GM21619 (cell line): ENCODE data around the gene RALGPS1.

Experiments
- ATAC-seq: cut with Tn5 transposase; IDR thresholded peaks from one replicate; pipeline ENCODE4 v1.9.1; 2021; ENCODE audit not compliant: unreplicated experiment

Gene RALGPS1

DNA sequence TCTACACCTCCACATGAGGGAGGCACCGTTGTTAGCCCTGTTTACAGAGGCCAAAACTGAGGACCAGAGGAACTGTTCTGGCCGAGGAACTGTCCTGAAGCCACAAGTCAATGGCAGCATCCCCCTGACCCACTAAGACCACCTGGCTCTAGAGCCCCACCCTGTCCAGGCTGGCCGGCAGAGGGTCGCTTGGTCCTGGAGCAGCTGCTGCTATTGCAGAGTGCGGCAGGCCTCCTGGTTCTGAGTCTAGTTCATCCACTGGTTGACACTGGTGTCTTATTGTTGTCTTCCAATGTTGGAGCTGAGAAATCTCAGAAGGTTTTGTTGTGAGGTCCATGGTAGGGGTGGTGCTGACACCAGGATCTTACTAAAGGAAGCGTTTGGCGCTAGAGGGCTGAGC is 234.4 kb downstream of the RALGPS1 start:
- no peak for ATAC-seq

DNA sequence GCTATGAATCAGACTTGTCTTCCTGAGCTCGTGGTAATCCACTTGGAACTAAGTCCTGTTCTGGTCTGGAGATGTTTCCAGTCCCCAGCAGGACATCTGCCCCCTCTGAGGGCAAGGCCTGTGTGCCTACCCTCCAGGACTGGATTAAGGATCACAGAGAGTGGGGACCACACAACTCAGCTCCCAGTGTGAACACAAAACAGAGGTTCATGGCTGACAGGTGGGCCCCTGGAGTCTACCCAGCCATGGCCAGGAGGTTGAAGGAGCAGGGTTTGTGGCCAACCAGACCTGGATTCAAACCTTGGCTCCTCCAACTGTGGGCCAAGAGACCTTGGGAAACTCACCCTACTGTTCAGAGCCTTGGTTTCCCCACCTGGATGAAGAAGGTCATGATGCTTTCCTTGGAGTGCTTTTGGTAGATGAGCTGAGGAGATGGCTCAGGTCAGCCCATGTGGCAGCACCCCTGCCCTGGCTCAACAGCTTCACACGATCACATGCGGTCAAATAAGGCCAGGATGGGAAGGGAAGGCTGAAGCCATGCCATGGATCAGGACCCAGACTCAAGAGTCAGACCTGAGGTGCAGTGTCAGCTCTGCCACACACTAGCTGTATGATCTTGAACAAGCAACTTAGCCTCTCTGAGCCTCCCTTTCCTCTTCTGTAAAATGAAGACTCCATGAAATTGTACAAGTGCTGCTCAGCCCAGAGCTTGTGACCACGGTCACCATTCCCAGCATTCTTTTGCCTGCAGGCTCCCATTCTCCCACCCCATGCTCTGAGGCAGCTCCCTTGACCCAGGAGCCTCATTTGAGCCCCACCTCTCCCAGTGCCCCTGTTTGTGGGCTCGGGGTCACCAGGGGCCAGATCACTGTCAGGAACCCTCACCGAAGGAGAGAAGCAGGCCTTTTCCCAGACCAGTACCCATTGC is 235.1 kb downstream of the RALGPS1 start:
- ATAC-seq, result no peak

- ATAC-seq, result no peak
These were observed 238.9 kb downstream of the RALGPS1 start for GRCh38 chr9:127153501-127153900.

- no peak for ATAC-seq
These were observed 239.4 kb downstream of the RALGPS1 start for GRCh38 chr9:127154003-127154389.

- peak; percentile 64 for ATAC-seq
These were observed 240.0 kb downstream of the RALGPS1 start for GRCh38 chr9:127154390-127155191.

- no peak for ATAC-seq
These were observed 240.9 kb downstream of the RALGPS1 start for GRCh38 chr9:127155314-127155960.

DNA sequence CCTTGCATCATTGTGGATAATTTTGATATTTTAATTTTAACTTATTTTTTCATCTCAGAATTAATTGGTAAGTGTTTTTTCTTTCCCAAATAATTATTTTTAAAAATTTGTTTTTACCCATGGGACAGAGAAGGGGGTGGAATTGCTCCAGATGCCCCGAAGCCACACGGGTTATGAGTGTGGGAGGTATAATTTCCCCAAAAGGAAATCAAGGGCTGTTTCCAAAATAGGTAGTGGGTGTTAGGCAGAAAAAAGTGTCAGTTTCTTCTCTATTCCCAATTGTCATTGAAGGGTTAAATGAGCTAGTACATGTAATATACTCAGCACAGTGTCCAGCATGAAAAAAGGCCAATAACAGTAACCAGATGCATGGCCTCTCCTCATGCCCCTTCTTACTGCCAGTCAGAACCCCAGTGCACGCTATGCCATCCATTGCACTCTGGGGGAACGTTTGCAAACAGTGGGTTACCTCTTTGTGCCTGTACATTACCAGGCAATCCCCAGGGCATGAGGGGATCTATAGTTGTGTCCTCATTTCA is 244.3 kb downstream of the RALGPS1 start:
- ATAC-seq, result no peak

DNA sequence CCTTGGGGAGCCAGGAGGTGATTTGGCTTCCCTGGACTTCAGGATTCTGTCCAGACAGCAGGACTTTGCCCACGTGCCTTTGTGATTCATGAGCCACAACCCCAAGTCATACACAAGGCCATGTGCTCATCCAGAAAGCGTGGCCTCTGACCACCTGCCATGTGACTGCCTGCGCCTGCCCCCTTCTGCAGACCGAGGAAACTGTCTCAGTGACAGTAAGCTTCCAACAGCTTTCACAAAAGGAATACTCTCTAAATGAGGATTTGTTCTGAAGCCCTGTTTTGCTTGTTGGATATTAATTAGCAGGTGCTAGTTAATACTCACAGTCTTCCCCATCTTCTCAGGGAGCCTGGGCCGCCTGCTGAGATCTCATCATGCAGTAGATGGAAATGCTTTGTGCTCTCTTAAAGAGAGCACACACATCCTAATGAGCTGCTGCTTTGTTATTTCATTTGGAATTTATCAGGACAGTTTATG is 244.8 kb downstream of the RALGPS1 start:
- ATAC-seq, result no peak

DNA sequence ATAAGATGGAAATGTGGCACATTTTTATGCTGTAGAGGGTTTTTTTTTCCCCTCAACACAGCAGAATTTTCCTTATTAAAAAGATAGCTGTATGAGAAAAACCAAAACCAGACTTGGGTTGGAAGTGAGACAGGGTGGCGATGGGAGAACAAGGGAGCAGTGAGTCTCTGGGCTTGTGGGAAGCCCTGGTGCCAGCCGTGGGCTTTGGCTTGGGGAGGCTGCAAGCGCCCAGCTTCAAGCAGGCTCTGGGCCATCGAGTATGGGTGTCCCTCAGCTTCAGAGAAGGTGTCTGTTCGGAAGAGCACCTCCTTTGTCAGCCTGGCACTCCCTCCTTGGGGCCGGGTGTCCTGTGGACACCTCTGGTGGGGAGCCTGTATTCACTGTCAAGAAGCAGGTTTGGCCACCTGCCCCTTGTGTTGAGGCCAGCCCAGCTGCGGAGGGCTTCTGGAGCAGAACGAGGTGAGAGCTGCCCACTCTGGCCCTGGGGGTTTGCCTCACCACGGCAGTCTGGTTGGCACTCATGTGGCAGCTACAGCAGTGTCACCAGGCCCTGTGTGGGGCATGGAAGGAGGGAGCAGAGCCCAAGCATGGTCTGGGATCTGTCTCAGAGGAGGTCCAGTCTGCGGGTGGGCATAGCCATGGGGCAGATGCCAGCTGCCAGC is 245.5 kb downstream of the RALGPS1 start:
- ATAC-seq, result no peak

GRCh38 chr9:127161081-127161624 is 246.6 kb downstream of the RALGPS1 start:
- ATAC-seq, result no peak

- ATAC-seq, result no peak
These were observed 247.7 kb downstream of the RALGPS1 start for GRCh38 chr9:127162046-127162863.

DNA sequence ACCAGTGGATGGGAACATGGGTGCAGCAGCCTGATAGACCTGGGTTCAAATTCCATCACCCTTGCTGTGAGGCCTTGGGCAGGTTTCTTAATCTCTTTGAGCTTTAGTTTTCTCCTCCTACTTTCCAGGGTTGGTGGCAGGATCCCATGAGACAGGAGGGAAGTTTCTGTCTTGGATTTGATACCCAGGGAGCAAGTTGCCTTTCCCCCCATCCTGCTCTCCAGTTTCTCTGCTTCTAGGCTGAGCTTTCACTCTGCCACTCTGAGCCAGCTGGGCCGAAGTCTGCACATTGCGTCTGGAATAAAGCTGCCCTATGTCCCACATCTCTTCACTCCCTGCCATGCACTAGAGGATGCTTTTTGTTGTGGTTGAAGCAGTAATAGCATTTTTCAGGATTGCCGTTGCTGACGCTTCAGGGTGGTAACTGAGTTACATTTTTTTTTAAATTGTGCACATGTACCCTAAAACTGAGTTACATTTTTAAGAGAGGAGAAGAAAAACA is 248.3 kb downstream of the RALGPS1 start:
- ATAC-seq, result no peak

GRCh38 chr9:127163409-127163808 is 248.8 kb downstream of the RALGPS1 start:
- no peak for ATAC-seq

DNA sequence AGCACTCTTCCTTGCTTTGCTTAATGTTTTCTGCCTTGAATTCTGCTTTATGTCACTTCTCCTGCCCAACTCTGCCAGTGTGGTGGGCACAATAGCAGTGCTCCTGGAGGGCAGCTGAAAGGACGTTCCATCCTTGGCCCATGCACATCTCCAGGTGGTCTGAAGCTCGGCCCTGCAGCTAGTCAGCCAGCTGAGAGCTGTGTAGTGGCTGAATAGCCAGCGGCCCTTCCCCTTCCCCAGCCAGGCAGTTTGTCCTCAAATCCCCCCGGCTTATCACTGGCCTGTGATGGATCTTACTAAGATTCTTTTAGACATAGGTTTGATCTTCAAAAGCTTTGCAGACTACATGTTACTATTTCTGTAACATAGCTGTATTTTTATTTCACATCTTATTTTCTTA is 250.5 kb downstream of the RALGPS1 start:
- no peak for ATAC-seq

DNA sequence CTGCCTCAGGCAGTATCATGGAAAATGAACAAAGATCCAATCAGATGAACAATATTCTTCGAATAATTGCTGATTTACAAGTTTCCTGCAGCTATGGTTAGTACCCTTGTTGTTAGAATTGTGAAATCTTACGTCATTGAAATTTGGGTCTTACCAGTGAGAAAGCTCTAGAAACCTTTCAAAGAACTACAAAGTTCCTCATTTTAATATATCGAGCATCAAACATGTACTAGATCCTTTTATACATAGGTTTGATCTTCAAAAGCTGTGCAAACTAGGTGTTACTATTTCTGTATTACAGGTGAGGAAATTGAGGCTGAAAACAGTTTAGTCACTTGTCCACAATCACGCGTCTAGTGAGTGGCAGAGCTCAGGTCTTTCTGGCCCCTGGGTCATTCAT is 251.5 kb downstream of the RALGPS1 start:
- peak; percentile 7 for ATAC-seq

DNA sequence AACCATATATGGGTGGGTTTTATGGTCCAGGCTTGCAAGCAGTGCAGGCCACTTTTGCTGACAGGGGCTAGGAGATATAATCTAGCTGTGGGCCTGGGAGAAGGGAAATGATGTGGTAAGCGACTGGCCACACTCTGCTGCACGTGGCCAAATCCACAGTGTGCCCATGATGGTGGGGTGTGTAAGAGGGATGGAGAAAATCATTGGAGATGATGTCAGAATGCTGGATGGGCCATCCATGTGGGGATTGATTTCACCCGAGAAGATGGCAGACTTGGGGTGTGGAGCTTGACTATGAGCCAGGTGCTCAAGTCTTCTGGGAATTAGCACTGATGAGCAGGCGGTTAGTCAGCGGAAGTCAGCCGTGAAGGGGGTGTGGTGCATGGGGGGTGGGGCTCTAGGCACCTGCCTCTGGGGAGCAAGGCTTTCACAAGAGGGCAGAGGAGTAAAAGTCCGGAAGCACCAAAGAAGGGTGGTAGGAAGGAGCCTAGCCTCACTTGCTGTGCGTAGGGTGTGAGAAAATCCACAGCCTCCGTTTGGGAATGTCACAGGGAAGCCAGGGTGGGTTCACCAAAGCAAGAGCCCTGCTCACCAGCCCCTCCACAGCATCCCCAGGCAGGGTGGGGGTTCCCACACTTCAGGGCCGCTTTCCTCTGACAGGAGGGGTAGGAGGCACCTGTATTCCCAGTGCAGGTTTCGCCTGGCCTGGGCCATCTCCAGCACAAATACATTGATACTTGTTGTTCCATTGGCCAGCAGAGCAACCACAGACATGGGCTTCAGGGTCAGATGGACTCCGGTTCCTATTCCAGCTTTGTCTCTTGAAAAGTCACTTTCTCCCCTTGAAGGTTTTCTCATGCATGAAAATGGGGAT is 252.3 kb downstream of the RALGPS1 start:
- peak; percentile 55 for ATAC-seq

DNA sequence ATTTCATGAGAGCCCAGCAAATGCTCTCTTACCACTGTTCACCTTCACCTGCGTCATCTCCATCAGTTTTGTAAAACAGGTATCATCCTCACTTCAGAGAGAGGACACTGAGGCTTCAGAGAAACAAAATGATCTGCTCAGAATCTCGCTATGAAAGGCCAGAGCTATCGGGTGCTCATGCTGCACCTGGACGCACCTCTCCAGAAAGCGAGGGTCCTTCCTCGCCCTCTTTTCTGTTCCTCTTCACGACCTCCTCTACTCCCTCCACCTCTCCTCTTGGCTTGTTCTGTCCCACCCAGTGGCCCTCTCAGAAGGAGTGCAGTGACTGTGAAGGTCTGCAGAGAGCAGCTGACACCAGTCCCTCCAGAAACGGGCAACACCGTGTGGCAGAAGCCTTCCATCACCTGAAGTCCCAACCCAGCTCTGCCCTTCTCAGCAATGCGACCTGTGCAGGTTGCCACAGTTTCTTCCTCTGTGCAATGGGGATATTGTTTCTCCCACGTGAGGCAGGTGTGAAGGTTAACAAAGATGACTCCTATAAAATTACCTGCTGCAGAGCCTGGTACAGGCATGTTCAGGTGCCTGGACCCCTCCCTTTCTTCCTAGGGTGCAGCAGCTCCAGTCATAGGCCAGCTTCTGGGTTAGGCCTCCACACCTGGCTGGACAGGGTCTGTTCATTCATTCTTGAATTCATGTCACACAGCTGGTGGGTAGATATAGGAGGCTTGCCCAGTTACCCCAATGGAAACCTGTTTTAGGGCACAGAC is 253.2 kb downstream of the RALGPS1 start:
- no peak for ATAC-seq
